Lung (tissue), 12 donors: ENCODE results near the gene CHST4. TPM values are rescaled to one million over a fixed set of nuclear protein-coding genes. Genes with fewer than 3 reads are reported as not detected.
A peak's percentile ranks its signal among the peaks of the same experiment; 100 is the strongest.

Experiments used
- ATAC-seq: fragments of 200-7000 bp; cut with Tn5 transposase; one replicate; pipeline ENCODE4 v1.9.1; 2020; ENCODE audit warnings: moderate number of reproducible peaks; ENCODE audit not compliant: insufficient read depth, low FRiP score
- DNase-seq, 3 donors: peaks; one replicate each; pipeline ENCODE4 v3.0.0-alpha.2; 2013 to 2017
- H3K27ac ChIP-seq, 2 donors: one replicate each; pipeline ENCODE4 v1.5.1; 2013; ENCODE audit warnings: mild to moderate bottlenecking in 2 of 2, moderate library complexity in 2 of 2, control low read depth in 1 of 2, inconsistent platforms in 1 of 2, low read depth in 1 of 2, low read length in 1 of 2
- H3K27me3 ChIP-seq, 3 donors: one replicate each; pipeline ENCODE4 v1.5.1; 2013; ENCODE audit warnings: low read length in 2 of 3; ENCODE audit not compliant: control insufficient read depth in 3 of 3, insufficient read depth in 3 of 3
- H3K36me3 ChIP-seq, 4 donors: one replicate each; pipeline ENCODE4 v1.5.1; 2013; ENCODE audit warnings: low read length in 4 of 4, mild to moderate bottlenecking in 1 of 4, moderate library complexity in 1 of 4; ENCODE audit not compliant: control insufficient read depth in 4 of 4, insufficient read depth in 4 of 4
- H3K4me1 ChIP-seq, 5 donors: one replicate each; pipeline ENCODE4 v1.5.1; 2013; ENCODE audit warnings: low read length in 5 of 5, mild to moderate bottlenecking in 2 of 5, moderate library complexity in 1 of 5; ENCODE audit not compliant: control insufficient read depth in 5 of 5, insufficient read depth in 5 of 5
- H3K4me3 ChIP-seq: one replicate; pipeline ENCODE4 v1.5.1; 2013; ENCODE audit warnings: mild to moderate bottlenecking, control low read depth, moderate library complexity
- H3K9ac ChIP-seq, 2 donors: one replicate each; pipeline ENCODE4 v1.5.1; 2013; ENCODE audit warnings: low read length in 2 of 2, control low read depth in 1 of 2; ENCODE audit not compliant: insufficient read depth in 1 of 2
- H3K9me3 ChIP-seq, 4 donors: one replicate each; pipeline ENCODE4 v1.5.1; 2013; ENCODE audit warnings: low read length in 3 of 4, mild to moderate bottlenecking in 1 of 4, moderate library complexity in 1 of 4; ENCODE audit not compliant: control insufficient read depth in 4 of 4, insufficient read depth in 3 of 4
- WGBS, 2 donors: extraction: QIAGEN DNeasy Blood & Tissue Kit; methylation state at CpG; one replicate each; pipeline ENCODE4 v1.1.7; 2013; 5-methylcytosine and 5-hydroxymethylcytosine counted together
- polyA plus RNA-seq, 2 donors: library from polyadenylated mRNA; stranded (reverse); fragments of 200-250 nt; gene quantifications; one replicate each; pipeline ENCODE4 v1.2.1, GENCODE V29; 2013
- total RNA-seq, 2 donors: library from RNA; depleted of rRNA in 1 of 2; stranded (reverse); fragments of >200 nt in 1 of 2; gene quantifications; one replicate each; pipeline ENCODE4 v1.2.1, GENCODE V29; 2014 to 2021
- TF ChIP-seq, protein P1 (sequence below): IDR thresholded peaks from 2 replicates; pipeline ENCODE4 v1.5.1; 2012; ENCODE audit warnings: mild to moderate bottlenecking; ENCODE audit errors: control extremely low read depth, extremely low read depth
- donor health status: control.
- donor health status: control.
- donor health status: Bipolar disorder and iron deficiency.
- donor health status: healthy.
- donor health status: DM: yes; HTN: yes; CAD: no.

Gene CHST4
- total and polyA plus RNA-seq, 4 donors: 0.28 to 0.95 (median 0.67) TPM

DNA sequence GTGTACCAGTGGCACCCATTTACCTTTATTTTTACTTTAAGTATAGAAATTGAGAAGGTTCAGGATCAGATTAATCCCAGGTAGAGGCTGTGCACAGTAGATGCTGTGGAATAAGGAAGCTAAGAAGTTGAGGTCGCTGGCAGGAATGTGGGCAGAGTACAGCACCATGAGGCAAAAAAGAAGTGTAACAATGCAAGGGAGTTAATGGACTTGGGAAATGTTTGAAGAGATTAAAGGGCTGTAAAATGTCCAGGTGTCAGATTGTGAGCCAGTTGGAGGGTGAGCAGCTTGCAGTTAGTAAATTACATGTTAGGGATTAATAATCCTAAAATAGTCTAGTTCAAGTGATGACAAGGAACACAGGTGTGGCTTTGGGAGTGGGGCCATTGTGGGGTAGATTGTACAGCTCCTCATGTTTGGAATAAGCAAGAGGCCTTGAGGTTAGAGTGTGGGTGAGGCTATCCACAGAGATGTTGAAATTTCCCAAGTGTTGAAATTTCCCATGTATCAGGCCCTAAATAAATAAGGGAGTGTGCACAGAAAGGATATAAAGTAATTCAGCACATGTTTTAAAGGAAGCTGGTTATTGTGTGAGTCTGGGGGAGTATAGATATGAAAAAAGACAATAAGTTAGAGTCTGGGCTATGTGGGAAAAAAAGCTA lies 29.1 kb downstream of the CHST4 start:
- ATAC-seq: peak; percentile 67

DNA sequence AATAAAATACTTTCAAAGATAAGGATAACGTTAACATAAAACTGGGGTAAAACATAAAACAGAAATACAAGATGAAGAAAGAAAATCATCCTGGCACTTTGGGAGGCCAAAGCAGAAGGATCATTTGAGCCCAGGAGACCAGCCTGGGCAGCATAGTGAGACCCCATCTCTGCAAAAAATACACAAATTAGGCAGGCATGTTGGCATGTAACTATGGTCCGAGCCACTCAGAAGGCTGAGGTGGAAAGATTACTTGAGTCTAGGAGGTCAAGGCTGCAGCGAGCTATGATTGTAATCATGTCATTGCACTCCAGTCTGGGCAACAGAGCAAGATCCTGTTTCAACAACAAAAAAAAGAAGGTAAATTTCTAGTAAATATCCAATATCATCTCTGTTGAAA lies 31.1 kb downstream of the CHST4 start:
- DNase-seq: no peak
- 89 to 90% methylated on average over 3 of the region's 3 CpGs for WGBS, 2 donors
- Histone ChIP-seq H3K9ac (no peak overlapping the region), H3K4me1 (no peaks in the 10 kb centered on the region), H3K27me3 (no peaks in the 10 kb centered on the region), H3K36me3 (no peaks in the 10 kb centered on the region), H3K9me3 (peaks cover 0 to 4% (median 1%) of the 10 kb centered on the region in 4 donors), H3K4me3 (no peak overlapping the region), H3K27ac (no peak overlapping the region)
- no peak for ATAC-seq
- TF ChIP-seq, protein P1, sequence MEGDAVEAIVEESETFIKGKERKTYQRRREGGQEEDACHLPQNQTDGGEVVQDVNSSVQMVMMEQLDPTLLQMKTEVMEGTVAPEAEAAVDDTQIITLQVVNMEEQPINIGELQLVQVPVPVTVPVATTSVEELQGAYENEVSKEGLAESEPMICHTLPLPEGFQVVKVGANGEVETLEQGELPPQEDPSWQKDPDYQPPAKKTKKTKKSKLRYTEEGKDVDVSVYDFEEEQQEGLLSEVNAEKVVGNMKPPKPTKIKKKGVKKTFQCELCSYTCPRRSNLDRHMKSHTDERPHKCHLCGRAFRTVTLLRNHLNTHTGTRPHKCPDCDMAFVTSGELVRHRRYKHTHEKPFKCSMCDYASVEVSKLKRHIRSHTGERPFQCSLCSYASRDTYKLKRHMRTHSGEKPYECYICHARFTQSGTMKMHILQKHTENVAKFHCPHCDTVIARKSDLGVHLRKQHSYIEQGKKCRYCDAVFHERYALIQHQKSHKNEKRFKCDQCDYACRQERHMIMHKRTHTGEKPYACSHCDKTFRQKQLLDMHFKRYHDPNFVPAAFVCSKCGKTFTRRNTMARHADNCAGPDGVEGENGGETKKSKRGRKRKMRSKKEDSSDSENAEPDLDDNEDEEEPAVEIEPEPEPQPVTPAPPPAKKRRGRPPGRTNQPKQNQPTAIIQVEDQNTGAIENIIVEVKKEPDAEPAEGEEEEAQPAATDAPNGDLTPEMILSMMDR: no peak

More for the DNA sequence above, 29.1 kb downstream of the CHST4 start:
- H3K4me3 ChIP-seq: no peak overlapping the region
- WGBS, 2 donors: 61 to 66% methylated on average over 1 of the region's 1 CpG
- peak overlapping the region in 1 of 2 donors; percentile 47 for H3K27ac ChIP-seq
- DNase-seq: no peak
- no peak overlapping the region for H3K9ac ChIP-seq
- no peaks in the 10 kb centered on the region for H3K36me3 ChIP-seq
- H3K9me3 ChIP-seq: peaks cover 0 to 2% (median 0%) of the 10 kb centered on the region in 4 donors
- H3K4me1 ChIP-seq: no peaks in the 10 kb centered on the region
- no peaks in the 10 kb centered on the region for H3K27me3 ChIP-seq
- TF ChIP-seq, protein P1: no peak

DNA sequence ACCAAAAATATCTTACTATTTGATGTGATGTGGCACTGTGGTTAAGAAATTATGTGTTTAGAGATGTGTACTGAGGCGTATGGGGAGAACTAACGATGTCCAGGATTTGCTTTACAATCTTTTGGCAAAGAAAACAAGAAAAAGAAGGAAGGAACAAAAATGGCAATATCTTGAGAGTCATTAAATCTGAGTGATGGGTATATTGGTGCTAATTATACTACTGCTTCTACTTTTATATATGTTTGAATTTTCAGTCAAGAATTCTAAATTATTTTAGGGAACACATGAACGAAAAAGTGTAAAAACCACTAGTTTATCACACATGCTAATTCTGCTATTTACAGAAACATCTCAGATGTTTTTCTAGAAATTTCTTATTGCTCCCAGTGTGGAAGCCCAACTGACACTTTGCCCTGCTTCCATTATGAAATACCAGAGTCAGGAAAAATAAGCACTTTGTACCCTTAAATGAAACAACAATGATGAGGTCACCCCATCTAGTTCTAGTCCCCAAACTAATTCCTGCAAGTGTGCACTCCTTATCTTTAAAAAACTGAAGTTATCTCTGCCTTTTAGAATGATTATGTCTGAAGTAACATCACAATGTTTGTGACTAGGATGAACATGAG lies 31.8 kb downstream of the CHST4 start:
- Histone ChIP-seq H3K27ac (no peak overlapping the region), H3K27me3 (no peaks in the 10 kb centered on the region), H3K36me3 (no peaks in the 10 kb centered on the region), H3K9ac (no peak overlapping the region), H3K9me3 (peaks cover 0 to 4% (median under 1%) of the 10 kb centered on the region in 4 donors), H3K4me1 (no peaks in the 10 kb centered on the region), H3K4me3 (no peak overlapping the region)
- 73 to 81% methylated on average over 3 of the region's 3 CpGs for WGBS, 2 donors
- no peak for DNase-seq
- TF ChIP-seq, protein P1: no peak
- ATAC-seq: no peak
